Kidney (tissue), 14 donors: ENCODE data around the gene LTA4H. TPM values are rescaled to one million over a fixed set of nuclear protein-coding genes. Genes with fewer than 3 reads are reported as not detected.

ENCODE experiments used
- DNase-seq, 5 donors: peaks; one replicate each; pipeline ENCODE4 v3.0.0-alpha.2; 2013 to 2020
- FAIRE-seq: peaks from 2 replicates; lab custom pipeline; 2012; peaks lifted over from hg19 to GRCh38; lab: Jason Lieb, UNC
- H3K27ac ChIP-seq, 2 donors: one replicate each; pipeline ENCODE4 v1.7.0; 2013; ENCODE audit warnings: low read depth in 2 of 2, low read length in 2 of 2, inconsistent platforms in 1 of 2
- H3K27me3 ChIP-seq: one replicate; pipeline ENCODE4 v1.7.1; 2013; ENCODE audit warnings: low read length, inconsistent platforms; ENCODE audit not compliant: control insufficient read depth, insufficient read depth
- H3K36me3 ChIP-seq, 3 donors: one replicate each; pipeline versions ENCODE4 v1.7.0 to v1.7.1; 2013; ENCODE audit warnings: low read length in 3 of 3, control low read depth in 1 of 3, inconsistent platforms in 1 of 3; ENCODE audit not compliant: insufficient read depth in 3 of 3, control insufficient read depth in 2 of 3
- H3K4me1 ChIP-seq, 3 donors: one replicate each; pipeline versions ENCODE4 v1.7.0 to v1.7.1; 2013; ENCODE audit warnings: low read length in 3 of 3, inconsistent platforms in 1 of 3, low read depth in 1 of 3; ENCODE audit not compliant: control insufficient read depth in 2 of 3, insufficient read depth in 2 of 3
- H3K4me3 ChIP-seq, 3 donors: one replicate each; pipeline versions ENCODE4 v1.7.0 to v1.8.1; 2013; ENCODE audit warnings: low read length in 3 of 3, control low read depth in 1 of 3, inconsistent platforms in 1 of 3
- H3K9ac ChIP-seq, 3 donors: one replicate each; pipeline versions ENCODE4 v1.7.0 to v1.7.1; 2013; ENCODE audit warnings: low read length in 3 of 3, control low read depth in 1 of 3, inconsistent platforms in 1 of 3
- H3K9me3 ChIP-seq, 3 donors: one replicate each; pipeline versions ENCODE4 v1.7.0 to v1.7.1; 2013; ENCODE audit warnings: low read length in 3 of 3, control low read depth in 1 of 3, inconsistent platforms in 1 of 3; ENCODE audit not compliant: control insufficient read depth in 2 of 3, insufficient read depth in 1 of 3
- intact Hi-C: fragments of 100-400 bp; cut with DNase I; formaldehyde crosslinking; loops from one replicate; pipeline ENCODE4 v1.11.1; 2022
- polyA plus RNA-seq: library from polyadenylated mRNA; stranded (reverse); fragments of 350-450 nt; fragmentation: Illumina TruSeq; extraction: RNeasy Lipid Tissue Mini Kit (QIAGEN cat#74804); gene quantifications from one replicate; pipeline ENCODE4 v1.2.3, GENCODE V29; 2014; ENCODE audit warnings: low read depth, low replicate concordance; ENCODE audit not compliant: insufficient read depth
- total RNA-seq: library from RNA; stranded (reverse); fragmentation: NEBNext Ultra II Directional; extraction: Animal tissue kit (Norgen Biotek cat#: 25700); gene quantifications from one replicate; pipeline ENCODE4 v1.2.1, GENCODE V29; 2021
- TF ChIP-seq, protein P1 (sequence below): IDR thresholded peaks from 3 replicates; pipeline ENCODE4 v1.5.1; 2012; ENCODE audit warnings: mild to moderate bottlenecking, moderate library complexity, borderline replicate concordance; ENCODE audit not compliant: insufficient read depth; ENCODE audit errors: extremely low read depth
- donor health status: control.
- donor health status: control.
- donor health status: control.
- donor health status: control.
- donor health status: control.
- donor health status: DM: yes; HTN: yes; CAD: no.
- donor health status: Normal renal cell carcinoma (clear cell type).

LTA4H gene
- total and polyA plus RNA-seq, 2 donors from 2014 or later: 56.5 to 57.4 TPM

GRCh38 chr12:95977764-95978305, 57.6 kb downstream of the LTA4H start:
- Histone ChIP-seq H3K9ac (no peak overlapping the region), H3K27ac (no peak overlapping the region), H3K4me3 (no peak overlapping the region), H3K4me1 (peaks cover 0 to 3% (median 0%) of the 10 kb centered on the region in 3 donors), H3K36me3 (no peaks in the 10 kb centered on the region), H3K27me3 (no peaks in the 10 kb centered on the region), H3K9me3 (no peaks in the 10 kb centered on the region)
- no peak for FAIRE-seq
- intact Hi-C loops: no loop called here
- DNase-seq: no peak
- TF ChIP-seq, protein P1, sequence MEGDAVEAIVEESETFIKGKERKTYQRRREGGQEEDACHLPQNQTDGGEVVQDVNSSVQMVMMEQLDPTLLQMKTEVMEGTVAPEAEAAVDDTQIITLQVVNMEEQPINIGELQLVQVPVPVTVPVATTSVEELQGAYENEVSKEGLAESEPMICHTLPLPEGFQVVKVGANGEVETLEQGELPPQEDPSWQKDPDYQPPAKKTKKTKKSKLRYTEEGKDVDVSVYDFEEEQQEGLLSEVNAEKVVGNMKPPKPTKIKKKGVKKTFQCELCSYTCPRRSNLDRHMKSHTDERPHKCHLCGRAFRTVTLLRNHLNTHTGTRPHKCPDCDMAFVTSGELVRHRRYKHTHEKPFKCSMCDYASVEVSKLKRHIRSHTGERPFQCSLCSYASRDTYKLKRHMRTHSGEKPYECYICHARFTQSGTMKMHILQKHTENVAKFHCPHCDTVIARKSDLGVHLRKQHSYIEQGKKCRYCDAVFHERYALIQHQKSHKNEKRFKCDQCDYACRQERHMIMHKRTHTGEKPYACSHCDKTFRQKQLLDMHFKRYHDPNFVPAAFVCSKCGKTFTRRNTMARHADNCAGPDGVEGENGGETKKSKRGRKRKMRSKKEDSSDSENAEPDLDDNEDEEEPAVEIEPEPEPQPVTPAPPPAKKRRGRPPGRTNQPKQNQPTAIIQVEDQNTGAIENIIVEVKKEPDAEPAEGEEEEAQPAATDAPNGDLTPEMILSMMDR: no peak

GRCh38 chr12:95976416-95976832, 59.0 kb downstream of the LTA4H start:
- FAIRE-seq (no peak), DNase-seq (peak in 1 of 5 donors; percentile 9)
- intact Hi-C loops: no loop called here
- Histone ChIP-seq H3K9ac (no peak overlapping the region), H3K9me3 (no peaks in the 10 kb centered on the region), H3K4me1 (peaks cover 0 to 3% (median 0%) of the 10 kb centered on the region in 3 donors), H3K27me3 (no peaks in the 10 kb centered on the region), H3K27ac (no peak overlapping the region), H3K36me3 (no peaks in the 10 kb centered on the region), H3K4me3 (no peak overlapping the region)
- TF ChIP-seq, protein P1: no peak

DNA sequence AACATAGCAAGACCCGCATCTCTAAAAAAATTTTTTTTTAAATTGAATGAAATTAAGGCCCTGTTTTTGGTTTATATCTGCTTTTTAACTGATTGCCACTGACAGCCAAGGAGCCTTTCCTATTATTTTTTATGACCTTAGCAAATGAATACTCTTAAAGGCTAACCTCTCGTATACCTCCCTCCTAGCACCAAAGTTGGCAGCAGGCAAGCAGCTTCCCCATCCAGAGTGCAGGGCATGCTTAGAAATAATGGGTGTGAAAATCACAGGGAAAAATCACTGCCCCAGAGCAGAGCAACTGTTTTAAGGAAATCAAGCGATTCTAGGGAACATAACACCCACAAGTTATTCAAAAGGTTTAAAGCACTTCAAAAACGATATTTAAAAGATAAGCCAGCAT, 59.9 kb downstream of the LTA4H start:
- no peak overlapping the region for H3K27ac ChIP-seq
- intact Hi-C loops: no loop called here
- H3K4me1 ChIP-seq: peaks cover 0 to 3% (median 0%) of the 10 kb centered on the region in 3 donors
- H3K27me3 ChIP-seq: no peaks in the 10 kb centered on the region
- DNase-seq (no peak), FAIRE-seq (no peak)
- H3K36me3 ChIP-seq: no peaks in the 10 kb centered on the region
- H3K9me3 ChIP-seq: no peaks in the 10 kb centered on the region
- H3K9ac ChIP-seq: no peak overlapping the region
- H3K4me3 ChIP-seq: no peak overlapping the region
- TF ChIP-seq, protein P1: no peak

- Histone ChIP-seq H3K9me3 (no peaks in the 10 kb centered on the region), H3K27me3 (no peaks in the 10 kb centered on the region), H3K4me1 (peaks cover 0 to 3% (median 0%) of the 10 kb centered on the region in 3 donors), H3K4me3 (no peak overlapping the region), H3K36me3 (no peaks in the 10 kb centered on the region), H3K9ac (no peak overlapping the region), H3K27ac (no peak overlapping the region)
- intact Hi-C loops: no loop called here
- TF ChIP-seq, protein P1: no peak
- DNase-seq: peak in 2 of 5 donors; percentile 28 to 44
- no peak for FAIRE-seq
Observed at GRCh38 chr12:95974358-95974757, 61.0 kb downstream of the LTA4H start.
